PFSK-1 (cell line): ENCODE results near the gene GPR171.

ENCODE experiments used
- FOXP2 ChIP-seq: optimal IDR thresholded peaks from 2 replicates; pipeline ENCODE3; 2011; ENCODE audit warnings: borderline replicate concordance, control low read depth, inconsistent platforms; ENCODE audit not compliant: insufficient read depth; ENCODE audit errors: extremely low read length, extremely low read depth
- POLR2AphosphoS5 ChIP-seq: IDR thresholded peaks from 2 replicates; pipeline ENCODE4 v1.6.1; 2012; ENCODE audit warnings: low read depth, mild to moderate bottlenecking, control low read depth, low read length, moderate library complexity
- SIN3A ChIP-seq: IDR thresholded peaks from 2 replicates; pipeline ENCODE4 v1.6.1; 2012; ENCODE audit warnings: mild to moderate bottlenecking, low read length, moderate library complexity, borderline replicate concordance; ENCODE audit not compliant: insufficient read depth
- TAF1 ChIP-seq: IDR thresholded peaks from 2 replicates; pipeline ENCODE4 v1.6.1; 2012; ENCODE audit warnings: low read length, control low read depth, borderline replicate concordance; ENCODE audit not compliant: insufficient read depth
- TF ChIP-seq, protein P1 (sequence below), 2 experiments: IDR thresholded peaks; 2 replicates each; pipeline versions ENCODE4 v1.6.1 to v1.8.0; 2011 to 2012; ENCODE audit warnings: low read depth in 2 of 2, low read length in 2 of 2, control low read depth in 1 of 2, inconsistent platforms in 1 of 2, mild to moderate bottlenecking in 1 of 2, moderate library complexity in 1 of 2; ENCODE audit not compliant: insufficient read depth in 1 of 2

Gene GPR171

GRCh38 chr3:151227266-151227806 is 24.3 kb upstream of the GPR171 start:
- TF ChIP-seq POLR2AphosphoS5: no peak
- TF ChIP-seq FOXP2: no peak
- TF ChIP-seq SIN3A: no peak
- TF ChIP-seq, protein P1, sequence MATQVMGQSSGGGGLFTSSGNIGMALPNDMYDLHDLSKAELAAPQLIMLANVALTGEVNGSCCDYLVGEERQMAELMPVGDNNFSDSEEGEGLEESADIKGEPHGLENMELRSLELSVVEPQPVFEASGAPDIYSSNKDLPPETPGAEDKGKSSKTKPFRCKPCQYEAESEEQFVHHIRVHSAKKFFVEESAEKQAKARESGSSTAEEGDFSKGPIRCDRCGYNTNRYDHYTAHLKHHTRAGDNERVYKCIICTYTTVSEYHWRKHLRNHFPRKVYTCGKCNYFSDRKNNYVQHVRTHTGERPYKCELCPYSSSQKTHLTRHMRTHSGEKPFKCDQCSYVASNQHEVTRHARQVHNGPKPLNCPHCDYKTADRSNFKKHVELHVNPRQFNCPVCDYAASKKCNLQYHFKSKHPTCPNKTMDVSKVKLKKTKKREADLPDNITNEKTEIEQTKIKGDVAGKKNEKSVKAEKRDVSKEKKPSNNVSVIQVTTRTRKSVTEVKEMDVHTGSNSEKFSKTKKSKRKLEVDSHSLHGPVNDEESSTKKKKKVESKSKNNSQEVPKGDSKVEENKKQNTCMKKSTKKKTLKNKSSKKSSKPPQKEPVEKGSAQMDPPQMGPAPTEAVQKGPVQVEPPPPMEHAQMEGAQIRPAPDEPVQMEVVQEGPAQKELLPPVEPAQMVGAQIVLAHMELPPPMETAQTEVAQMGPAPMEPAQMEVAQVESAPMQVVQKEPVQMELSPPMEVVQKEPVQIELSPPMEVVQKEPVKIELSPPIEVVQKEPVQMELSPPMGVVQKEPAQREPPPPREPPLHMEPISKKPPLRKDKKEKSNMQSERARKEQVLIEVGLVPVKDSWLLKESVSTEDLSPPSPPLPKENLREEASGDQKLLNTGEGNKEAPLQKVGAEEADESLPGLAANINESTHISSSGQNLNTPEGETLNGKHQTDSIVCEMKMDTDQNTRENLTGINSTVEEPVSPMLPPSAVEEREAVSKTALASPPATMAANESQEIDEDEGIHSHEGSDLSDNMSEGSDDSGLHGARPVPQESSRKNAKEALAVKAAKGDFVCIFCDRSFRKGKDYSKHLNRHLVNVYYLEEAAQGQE (IDR thresholded peaks at IDR 0.05; ENCODE audit: insufficient read depth in 1 of 2, low read depth in 2 of 2, low read length in 2 of 2): no peak
- no peak for TF ChIP-seq TAF1

- TF ChIP-seq POLR2AphosphoS5 (no peak), TAF1 (no peak), SIN3A (no peak), FOXP2 (no peak)
- TF ChIP-seq, protein P1 (IDR thresholded peaks at IDR 0.05; ENCODE audit: insufficient read depth in 1 of 2, low read depth in 2 of 2, low read length in 2 of 2): no peak
Measured at GRCh38 chr3:151226825-151227224, 23.8 kb upstream of the GPR171 start.

- TF ChIP-seq SIN3A: no peak
- TF ChIP-seq FOXP2: no peak
- TF ChIP-seq, protein P1 (IDR thresholded peaks at IDR 0.05; ENCODE audit: insufficient read depth in 1 of 2, low read depth in 2 of 2, low read length in 2 of 2): no peak
- no peak for TF ChIP-seq TAF1
- no peak for TF ChIP-seq POLR2AphosphoS5
Measured at GRCh38 chr3:151226088-151226563, 23.1 kb upstream of the GPR171 start.

GRCh38 chr3:151225040-151225975 is 22.3 kb upstream of the GPR171 start:
- TF ChIP-seq SIN3A: no peak

DNA sequence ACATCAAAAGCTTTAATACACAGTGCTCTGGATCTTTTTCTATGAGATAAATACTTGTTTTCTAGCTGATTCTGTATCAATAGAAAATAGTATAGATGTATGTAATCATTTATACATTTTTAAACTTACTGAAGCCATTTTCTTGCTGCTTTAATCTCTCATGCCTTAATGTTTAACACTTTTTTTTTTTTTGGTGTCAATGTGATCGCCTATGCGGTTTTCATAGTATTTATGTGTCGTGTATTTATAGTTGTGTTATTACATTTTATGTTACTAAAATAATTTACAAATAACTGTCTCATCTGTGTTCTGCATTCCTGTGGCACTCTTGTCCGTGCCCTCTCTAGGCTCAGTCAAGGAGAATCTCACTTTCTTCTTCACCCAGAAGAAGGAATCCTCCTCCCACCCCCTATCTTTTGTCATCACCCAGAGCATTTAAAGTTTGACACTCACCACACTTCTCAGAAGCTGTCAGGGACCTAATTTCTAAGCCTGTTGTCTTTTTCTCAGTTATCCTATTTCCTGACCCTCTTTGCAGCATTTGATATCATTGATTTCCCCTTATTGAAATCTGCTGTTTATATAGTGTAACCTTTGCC is 21.4 kb upstream of the GPR171 start:
- TF ChIP-seq TAF1: no peak
- TF ChIP-seq SIN3A: no peak
- TF ChIP-seq, protein P1 (IDR thresholded peaks at IDR 0.05; ENCODE audit: insufficient read depth in 1 of 2, low read depth in 2 of 2, low read length in 2 of 2): no peak
- TF ChIP-seq FOXP2: no peak
- no peak for TF ChIP-seq POLR2AphosphoS5
